Loucy (cell line): ENCODE results near the gene SCAPER.

Experiments used
- CTCF ChIP-seq: fragments of 200-600 bp; sonication (generic); conservative IDR thresholded peaks from 2 replicates; pipeline ENCODE4 v1.5.1; 2014; ENCODE audit warnings: mild to moderate bottlenecking, antibody characterized with exemption, low read length
- EZH2phosphoT487 ChIP-seq: fragments of 200-600 bp; IDR thresholded peaks from 2 replicates; pipeline ENCODE4 v1.6.1; 2018; ENCODE audit warnings: antibody characterized with exemption, mild to moderate bottlenecking, moderate library complexity, borderline replicate concordance

GRCh38 chr15:76647612-76648011 lies 257.5 kb downstream of the SCAPER start:
- no peak for TF ChIP-seq CTCF
- no peak for TF ChIP-seq EZH2phosphoT487
